ENCODE measurements around the gene HNRNPUL2.

The HNRNPUL2 gene

GRCh38 chr11:62719302-62719978 is 7.8 kb downstream of the HNRNPUL2 start:
- TF ChIP-seq CTCF (IDR thresholded peaks at IDR 0.05; ENCODE audit: insufficient read depth, low read length, poor library complexity, severe bottlenecking) = no peak
- Histone ChIP-seq H3K36me3 (ENCODE audit: control insufficient read depth, insufficient read depth, low read length) (peaks cover 46% of the 10 kb centered on the region), H3K4me3 (replicated peaks; ENCODE audit: low read depth, low read length) (no peak overlapping the region), H3K27me3 (replicated peaks; ENCODE audit: control insufficient read depth, insufficient read depth, low read length) (no peaks in the 10 kb centered on the region)
- no peak for DNase-seq (ENCODE audit: extremely low read depth, insufficient read length)

DNA sequence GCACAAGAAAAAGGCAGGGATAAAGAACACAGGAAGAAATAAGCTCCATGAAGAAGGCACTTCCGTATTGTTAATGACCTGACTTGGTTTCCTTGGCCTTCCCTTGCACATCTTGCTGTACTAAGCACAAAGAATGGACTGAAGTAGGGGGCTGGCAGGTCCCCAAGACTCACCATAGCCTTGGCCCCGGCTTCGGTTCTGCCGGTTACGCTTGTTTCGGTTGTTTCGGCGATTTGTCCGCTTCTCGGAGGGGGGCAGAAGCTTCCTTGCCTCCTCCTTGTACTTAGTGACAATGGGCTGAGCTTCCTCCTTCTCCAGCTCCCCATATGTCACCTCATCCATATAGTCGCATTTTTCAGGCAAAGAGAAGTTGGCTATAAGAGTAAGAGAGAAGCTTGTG is 10.4 kb downstream of the HNRNPUL2 start:
- no peak for TF ChIP-seq CTCF (IDR thresholded peaks at IDR 0.05; ENCODE audit: insufficient read depth, low read length, poor library complexity, severe bottlenecking)
- H3K27me3 ChIP-seq (replicated peaks; ENCODE audit: control insufficient read depth, insufficient read depth, low read length) = no peaks in the 10 kb centered on the region
- DNase-seq (ENCODE audit: extremely low read depth, insufficient read length) = no peak
- H3K36me3 ChIP-seq (ENCODE audit: control insufficient read depth, insufficient read depth, low read length) = peaks cover 39% of the 10 kb centered on the region
- no peak overlapping the region for H3K4me3 ChIP-seq (replicated peaks; ENCODE audit: low read depth, low read length)

- peaks cover 34% of the 10 kb centered on the region for H3K36me3 ChIP-seq (ENCODE audit: control insufficient read depth, insufficient read depth, low read length)
- TF ChIP-seq CTCF (IDR thresholded peaks at IDR 0.05; ENCODE audit: insufficient read depth, low read length, poor library complexity, severe bottlenecking) = no peak
- no peaks in the 10 kb centered on the region for H3K27me3 ChIP-seq (replicated peaks; ENCODE audit: control insufficient read depth, insufficient read depth, low read length)
- H3K4me3 ChIP-seq (replicated peaks; ENCODE audit: low read depth, low read length) = no peak overlapping the region
- no peak for DNase-seq (ENCODE audit: extremely low read depth, insufficient read length)
Measured at GRCh38 chr11:62716206-62716605, 11.1 kb downstream of the HNRNPUL2 start.

- TF ChIP-seq CTCF (IDR thresholded peaks at IDR 0.05; ENCODE audit: insufficient read depth, low read length, poor library complexity, severe bottlenecking) = no peak
- H3K4me3 ChIP-seq (replicated peaks; ENCODE audit: low read depth, low read length) = no peak overlapping the region
- H3K27me3 ChIP-seq (replicated peaks; ENCODE audit: control insufficient read depth, insufficient read depth, low read length) = no peaks in the 10 kb centered on the region
- DNase-seq (ENCODE audit: extremely low read depth, insufficient read length) = no peak
- peaks cover 31% of the 10 kb centered on the region for H3K36me3 ChIP-seq (ENCODE audit: control insufficient read depth, insufficient read depth, low read length)
Measured at GRCh38 chr11:62715150-62716130, 11.8 kb downstream of the HNRNPUL2 start.

DNA sequence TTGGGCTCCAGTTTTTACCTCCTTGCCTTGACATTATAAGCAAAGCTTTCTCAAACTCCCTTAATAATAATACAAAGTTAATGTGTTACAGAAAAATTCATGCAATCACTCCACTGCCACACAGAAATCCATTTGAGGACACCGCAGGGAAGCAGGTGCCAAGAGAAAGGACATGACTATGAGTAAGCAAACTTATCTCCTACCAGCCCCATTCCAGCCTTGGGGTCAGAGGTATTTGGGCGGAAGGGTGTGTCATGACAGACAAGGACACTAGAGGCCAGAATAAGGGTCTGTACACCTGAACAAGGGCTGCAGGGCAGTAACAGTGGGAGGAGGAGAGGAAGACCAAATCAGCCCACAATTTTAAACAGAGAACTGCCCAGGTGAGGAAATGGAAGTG is 13.9 kb downstream of the HNRNPUL2 start:
- peaks cover 26% of the 10 kb centered on the region for H3K36me3 ChIP-seq (ENCODE audit: control insufficient read depth, insufficient read depth, low read length)
- no peak for DNase-seq (ENCODE audit: extremely low read depth, insufficient read length)
- H3K27me3 ChIP-seq (replicated peaks; ENCODE audit: control insufficient read depth, insufficient read depth, low read length) = no peaks in the 10 kb centered on the region
- H3K4me3 ChIP-seq (replicated peaks; ENCODE audit: low read depth, low read length) = no peak overlapping the region
- no peak for TF ChIP-seq CTCF (IDR thresholded peaks at IDR 0.05; ENCODE audit: insufficient read depth, low read length, poor library complexity, severe bottlenecking)
